Suprapubic skin (tissue), 4 donors: ENCODE measurements around the gene MCOLN1. TPM values are rescaled to one million over a fixed set of nuclear protein-coding genes. Genes with fewer than 3 reads are reported as not detected.
A peak's percentile ranks its signal among the peaks of the same experiment; 100 is the strongest.

Experiments used
- DNase-seq, 2 donors: peaks; one replicate each; pipeline ENCODE4 v3.0.0-alpha.2; 2019; ENCODE audit warnings: low spot score in 2 of 2
- H3K27ac ChIP-seq: fragments of 200-600 bp; sonication (generic); one replicate; pipeline ENCODE4 v1.5.1; 2019
- H3K27me3 ChIP-seq: fragments of 200-600 bp; sonication (generic); one replicate; pipeline ENCODE4 v1.5.1; 2019
- H3K36me3 ChIP-seq: fragments of 200-600 bp; sonication (generic); one replicate; pipeline ENCODE4 v1.5.1; 2019
- H3K4me1 ChIP-seq: fragments of 200-600 bp; sonication (generic); one replicate; pipeline ENCODE4 v1.5.1; 2019
- H3K4me3 ChIP-seq: fragments of 200-600 bp; sonication (generic); one replicate; pipeline ENCODE4 v1.5.1; 2019; ENCODE audit warnings: mild to moderate bottlenecking
- H3K9me3 ChIP-seq: fragments of 200-600 bp; sonication (generic); one replicate; pipeline ENCODE4 v1.5.1; 2019
- EP300 ChIP-seq: sonication (generic); formaldehyde crosslinking; IDR thresholded peaks from one replicate; pipeline ENCODE4 v1.6.1; 2017; ENCODE audit warnings: antibody characterized with exemption
- POLR2A ChIP-seq, 2 donors: fragments of 450-650 bp; IDR thresholded peaks; one replicate each; pipeline ENCODE4 v1.6.1; 2017; ENCODE audit warnings: antibody characterized with exemption in 2 of 2, mild to moderate bottlenecking in 2 of 2, moderate library complexity in 2 of 2
- POLR2AphosphoS5 ChIP-seq, 3 donors: sonication (generic); formaldehyde crosslinking; IDR thresholded peaks; one replicate each; pipeline ENCODE4 v1.6.1; 2017; ENCODE audit warnings: antibody characterized with exemption in 3 of 3
- WGBS: methylation state at CpG from one replicate; pipeline ENCODE4 v1.1.5; 2018; 5-methylcytosine and 5-hydroxymethylcytosine counted together
- total RNA-seq, 4 donors: library from RNA; depleted of rRNA; stranded (reverse); fragments of >200 nt; gene quantifications; one replicate each; pipeline ENCODE4 v1.1.0, GENCODE V29; 2016
- TF ChIP-seq, protein P1 (sequence below), 2 donors: fragments of 200-600 bp in 1 of 2; fragments of 450-650 bp in 1 of 2; sonication (generic) in 1 of 2; IDR thresholded peaks; one replicate each; pipeline ENCODE4 v1.5.1; 2016 to 2019; ENCODE audit warnings: antibody characterized with exemption in 2 of 2, mild to moderate bottlenecking in 1 of 2, moderate library complexity in 1 of 2

Gene MCOLN1
- total RNA-seq, 4 donors from 2014 or later: 15.9 to 43.6 (median 29.5) TPM

DNA sequence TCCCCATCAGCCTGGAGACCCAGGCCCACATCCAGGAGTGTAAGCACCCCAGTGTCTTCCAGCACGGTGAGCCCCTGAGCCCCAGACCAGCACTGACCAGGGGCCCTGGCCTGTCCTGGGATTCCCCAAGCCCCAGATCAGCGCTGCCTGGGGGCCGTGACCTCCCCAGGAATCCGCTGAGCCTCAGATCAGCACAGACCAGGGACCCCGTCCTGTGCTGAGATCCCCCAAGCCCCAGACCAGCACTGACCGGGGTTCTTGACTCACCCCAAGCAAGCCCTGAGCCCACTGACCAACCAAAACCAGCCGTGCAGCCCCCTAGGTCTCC lies 5.7 kb downstream of the MCOLN1 start:
- H3K27me3 ChIP-seq: no peaks in the 10 kb centered on the region
- peaks cover 15% of the 10 kb centered on the region for H3K4me1 ChIP-seq
- TF ChIP-seq, protein P1, sequence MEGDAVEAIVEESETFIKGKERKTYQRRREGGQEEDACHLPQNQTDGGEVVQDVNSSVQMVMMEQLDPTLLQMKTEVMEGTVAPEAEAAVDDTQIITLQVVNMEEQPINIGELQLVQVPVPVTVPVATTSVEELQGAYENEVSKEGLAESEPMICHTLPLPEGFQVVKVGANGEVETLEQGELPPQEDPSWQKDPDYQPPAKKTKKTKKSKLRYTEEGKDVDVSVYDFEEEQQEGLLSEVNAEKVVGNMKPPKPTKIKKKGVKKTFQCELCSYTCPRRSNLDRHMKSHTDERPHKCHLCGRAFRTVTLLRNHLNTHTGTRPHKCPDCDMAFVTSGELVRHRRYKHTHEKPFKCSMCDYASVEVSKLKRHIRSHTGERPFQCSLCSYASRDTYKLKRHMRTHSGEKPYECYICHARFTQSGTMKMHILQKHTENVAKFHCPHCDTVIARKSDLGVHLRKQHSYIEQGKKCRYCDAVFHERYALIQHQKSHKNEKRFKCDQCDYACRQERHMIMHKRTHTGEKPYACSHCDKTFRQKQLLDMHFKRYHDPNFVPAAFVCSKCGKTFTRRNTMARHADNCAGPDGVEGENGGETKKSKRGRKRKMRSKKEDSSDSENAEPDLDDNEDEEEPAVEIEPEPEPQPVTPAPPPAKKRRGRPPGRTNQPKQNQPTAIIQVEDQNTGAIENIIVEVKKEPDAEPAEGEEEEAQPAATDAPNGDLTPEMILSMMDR (IDR thresholded peaks at IDR 0.05): no peak
- TF ChIP-seq EP300: no peak
- TF ChIP-seq POLR2A (IDR thresholded peaks at IDR 0.05): no peak
- TF ChIP-seq POLR2AphosphoS5 (IDR thresholded peaks at IDR 0.05): no peak
- no peak for DNase-seq
- no peak overlapping the region for H3K4me3 ChIP-seq
- WGBS: 84% methylated on average over 3 of the region's 7 CpGs
- H3K36me3 ChIP-seq: peaks cover 73% of the 10 kb centered on the region
- H3K9me3 ChIP-seq: no peaks in the 10 kb centered on the region
- H3K27ac ChIP-seq: no peak overlapping the region

GRCh38 chr19:7528522-7529245 lies 6.3 kb downstream of the MCOLN1 start:
- Histone ChIP-seq H3K27me3 (no peaks in the 10 kb centered on the region), H3K27ac (no peak overlapping the region), H3K4me3 (no peak overlapping the region), H3K36me3 (peaks cover 73% of the 10 kb centered on the region), H3K9me3 (no peaks in the 10 kb centered on the region), H3K4me1 (peaks cover 15% of the 10 kb centered on the region)
- no peak for TF ChIP-seq POLR2A (IDR thresholded peaks at IDR 0.05)
- TF ChIP-seq, protein P1 (IDR thresholded peaks at IDR 0.05): no peak
- TF ChIP-seq EP300: no peak
- no peak for TF ChIP-seq POLR2AphosphoS5 (IDR thresholded peaks at IDR 0.05)
- no peak for DNase-seq
- WGBS: 89% methylated on average over 31 of the region's 32 CpGs

DNA sequence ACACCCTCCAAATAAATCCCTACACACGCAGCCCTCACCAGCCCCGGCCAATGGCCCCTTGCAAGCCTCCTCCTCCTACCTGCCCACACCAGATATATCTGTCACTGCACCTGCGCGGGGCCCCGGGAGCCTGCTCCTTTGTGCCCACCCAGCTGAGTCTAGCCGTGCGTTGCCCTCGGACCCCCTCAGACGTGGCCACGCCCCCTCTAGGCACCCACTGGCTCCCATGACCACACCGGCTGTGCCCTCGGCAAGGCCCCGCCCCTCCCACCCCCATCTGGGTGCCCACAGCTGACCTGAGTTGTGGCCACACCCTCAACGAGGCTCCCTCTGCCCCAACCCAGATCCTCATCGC lies 6.8 kb downstream of the MCOLN1 start:
- DNase-seq: no peak
- H3K4me1 ChIP-seq: peaks cover 13% of the 10 kb centered on the region
- H3K9me3 ChIP-seq: no peaks in the 10 kb centered on the region
- H3K27ac ChIP-seq: no peak overlapping the region
- H3K4me3 ChIP-seq: no peak overlapping the region
- no peaks in the 10 kb centered on the region for H3K27me3 ChIP-seq
- WGBS: 88% methylated on average over 7 of the region's 15 CpGs
- H3K36me3 ChIP-seq: peaks cover 73% of the 10 kb centered on the region
- TF ChIP-seq POLR2A (IDR thresholded peaks at IDR 0.05) (no peak), POLR2AphosphoS5 (IDR thresholded peaks at IDR 0.05) (no peak)

DNA sequence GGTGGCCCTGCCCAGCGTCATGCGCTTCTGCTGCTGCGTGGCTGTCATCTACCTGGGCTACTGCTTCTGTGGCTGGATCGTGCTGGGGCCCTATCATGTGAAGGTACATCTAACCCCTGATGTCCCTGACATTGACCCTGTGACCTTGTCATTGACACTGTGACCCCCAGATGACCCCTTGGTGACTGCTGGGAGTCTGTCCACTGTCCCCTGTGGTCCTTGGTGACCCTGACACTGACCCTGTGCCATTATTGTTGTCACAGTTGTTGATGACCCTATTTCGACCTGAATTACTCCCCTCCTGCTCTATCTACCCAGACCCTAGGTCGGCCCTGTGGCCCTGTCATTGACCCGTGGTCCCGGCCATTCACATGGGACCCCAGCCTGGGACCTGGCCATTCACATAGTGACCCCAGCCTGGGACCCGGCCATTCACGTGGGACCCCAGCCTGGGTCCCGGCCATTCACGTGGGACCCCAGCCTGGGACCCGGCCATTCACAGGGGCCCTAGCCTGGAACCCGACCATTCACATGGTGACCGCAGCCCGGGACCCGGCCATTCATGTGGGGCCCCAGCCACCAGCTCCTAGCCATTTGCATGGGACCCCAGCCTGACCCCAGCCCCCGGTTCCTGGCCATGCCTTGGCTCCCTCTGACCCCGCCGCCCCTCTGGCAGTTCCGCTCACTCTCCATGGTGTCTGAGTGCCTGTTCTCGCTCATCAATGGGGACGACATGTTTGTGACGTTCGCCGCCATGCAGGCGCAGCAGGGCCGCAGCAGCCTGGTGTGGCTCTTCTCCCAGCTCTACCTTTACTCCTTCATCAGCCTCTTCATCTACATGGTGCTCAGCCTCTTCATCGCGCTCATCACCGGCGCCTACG lies 7.4 kb downstream of the MCOLN1 start:
- Histone ChIP-seq H3K27me3 (no peaks in the 10 kb centered on the region), H3K36me3 (peaks cover 71% of the 10 kb centered on the region), H3K9me3 (no peaks in the 10 kb centered on the region), H3K27ac (no peak overlapping the region), H3K4me3 (no peak overlapping the region), H3K4me1 (peaks cover 17% of the 10 kb centered on the region)
- 96% methylated on average over 32 of the region's 33 CpGs for WGBS
- no peak for TF ChIP-seq EP300
- TF ChIP-seq POLR2AphosphoS5 (IDR thresholded peaks at IDR 0.05): no peak
- no peak for TF ChIP-seq POLR2A (IDR thresholded peaks at IDR 0.05)
- TF ChIP-seq, protein P1 (IDR thresholded peaks at IDR 0.05): no peak
- DNase-seq: no peak

GRCh38 chr19:7533281-7533885 lies 11.0 kb downstream of the MCOLN1 start:
- Histone ChIP-seq H3K9me3 (no peaks in the 10 kb centered on the region), H3K4me3 (peak overlapping the region; percentile 80), H3K36me3 (peaks cover 53% of the 10 kb centered on the region), H3K27me3 (no peaks in the 10 kb centered on the region), H3K4me1 (peaks cover 30% of the 10 kb centered on the region), H3K27ac (peak overlapping the region; percentile 86)
- no peak for TF ChIP-seq POLR2A (IDR thresholded peaks at IDR 0.05)
- TF ChIP-seq, protein P1 (IDR thresholded peaks at IDR 0.05): no peak
- TF ChIP-seq POLR2AphosphoS5 (IDR thresholded peaks at IDR 0.05): no peak
- TF ChIP-seq EP300: no peak
- 43% methylated on average over 17 of the region's 30 CpGs for WGBS
- no peak for DNase-seq
